ENCODE measurements around the gene CD1E.
"Not testable (repeated sequence)": the region's sequence is repeated elsewhere in the genome, so short reads cannot be mapped to it uniquely, and the experiment has no call there.

Gene CD1E

DNA sequence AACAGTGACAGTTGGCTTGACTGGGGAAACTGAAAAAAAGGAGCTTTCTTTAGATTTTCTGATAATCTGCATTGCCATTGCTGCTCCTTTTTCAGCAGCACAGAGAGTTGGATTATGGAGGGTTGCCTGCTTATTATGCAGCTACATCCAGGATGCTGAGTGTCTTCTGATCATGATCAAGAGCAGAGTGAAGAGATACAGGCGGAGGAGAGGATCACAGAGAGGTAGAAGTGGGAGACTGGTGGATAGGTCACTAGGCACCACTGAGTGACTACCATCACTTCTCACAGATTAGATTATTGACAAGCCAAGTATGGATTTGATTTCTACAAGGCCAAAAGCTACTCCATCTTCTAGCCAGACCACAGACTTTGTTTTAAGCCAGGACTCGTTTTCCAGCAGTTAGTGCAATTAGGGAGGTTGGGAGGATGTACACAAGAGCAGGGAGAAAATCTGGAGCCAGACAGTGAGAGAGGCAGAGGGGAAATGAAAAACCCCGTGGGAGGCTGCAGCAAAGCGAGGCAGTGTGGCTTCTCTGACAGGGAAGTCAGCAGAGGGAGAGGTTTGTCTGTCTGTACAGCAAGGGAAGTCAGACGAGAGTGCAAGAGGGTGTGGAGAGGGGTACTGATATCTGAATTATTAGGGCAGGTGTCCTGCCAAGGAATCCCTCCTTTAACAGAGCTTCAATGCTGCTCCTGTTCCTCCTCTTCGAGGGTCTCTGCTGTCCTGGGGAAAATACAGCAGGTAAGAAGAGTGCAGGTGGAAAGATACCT, at the start of gene CD1E:
Gene CD1E, plus strand, starts transcription at position 592 of the 773 bp plus-strand sequence. Its CDS starts 95 bp downstream, at position 687.
- no peak for DNase-seq (ENCODE audit: low spot score)

DNA sequence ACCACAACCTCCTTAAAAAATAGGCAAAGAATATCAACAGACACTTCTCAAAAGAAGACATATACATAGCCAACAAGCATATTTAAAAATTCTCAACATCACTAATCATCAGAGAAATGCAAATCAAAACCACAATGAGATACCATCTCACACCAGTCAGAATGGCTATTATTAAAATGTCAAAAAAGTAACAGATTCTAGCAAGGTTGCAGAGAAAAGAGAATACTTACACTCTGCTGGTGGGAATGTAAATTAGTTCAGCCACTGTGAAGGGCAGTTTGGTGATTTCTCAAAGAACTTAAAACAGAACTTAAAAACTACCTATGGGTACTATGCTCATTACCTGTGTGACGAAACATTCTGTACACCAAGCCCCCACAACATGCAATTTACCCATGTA, 43.1 kb upstream of the CD1E start:
- DNase-seq (ENCODE audit: low spot score), result no peak

DNA sequence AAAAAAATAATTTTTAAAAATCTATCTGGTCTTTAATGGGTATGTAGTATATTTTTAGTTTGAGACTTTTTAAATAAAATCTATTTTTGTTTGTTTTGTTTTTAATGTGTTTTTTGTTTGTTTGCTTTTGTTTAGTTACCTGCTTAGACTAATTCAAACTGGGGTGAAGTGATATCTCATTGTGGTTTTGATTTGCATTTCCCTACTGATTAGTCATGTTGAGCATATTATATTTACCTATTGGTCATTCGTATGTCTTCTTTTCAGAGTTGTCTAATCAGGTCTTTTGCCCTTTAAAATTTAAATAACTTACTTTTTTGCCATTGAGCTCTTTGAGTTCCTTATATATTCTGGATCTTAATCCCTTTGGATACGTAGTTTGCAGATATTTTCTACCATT, 42.6 kb upstream of the CD1E start:
- DNase-seq (ENCODE audit: low spot score), result no peak

DNA sequence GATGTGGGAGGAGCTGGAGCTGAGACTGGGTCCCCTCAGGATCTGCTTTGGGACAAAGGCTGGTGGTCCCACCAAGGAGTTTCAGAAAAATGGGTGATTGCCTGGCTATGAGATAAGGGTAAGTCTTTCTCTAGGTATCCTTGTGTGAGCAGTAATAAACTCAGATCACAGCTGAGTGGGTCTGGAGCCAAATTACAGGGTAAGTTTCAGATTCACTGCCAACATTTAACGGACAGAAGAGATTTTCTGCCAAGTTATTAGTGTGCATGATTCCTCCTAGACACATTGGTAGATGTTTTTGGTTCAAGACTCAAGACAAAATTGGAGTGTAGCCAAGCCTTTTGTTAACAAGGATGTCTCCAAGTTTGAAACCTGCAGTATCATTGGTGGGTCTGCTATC, 29.8 kb upstream of the CD1E start:
- no peak for DNase-seq (ENCODE audit: low spot score)

DNA sequence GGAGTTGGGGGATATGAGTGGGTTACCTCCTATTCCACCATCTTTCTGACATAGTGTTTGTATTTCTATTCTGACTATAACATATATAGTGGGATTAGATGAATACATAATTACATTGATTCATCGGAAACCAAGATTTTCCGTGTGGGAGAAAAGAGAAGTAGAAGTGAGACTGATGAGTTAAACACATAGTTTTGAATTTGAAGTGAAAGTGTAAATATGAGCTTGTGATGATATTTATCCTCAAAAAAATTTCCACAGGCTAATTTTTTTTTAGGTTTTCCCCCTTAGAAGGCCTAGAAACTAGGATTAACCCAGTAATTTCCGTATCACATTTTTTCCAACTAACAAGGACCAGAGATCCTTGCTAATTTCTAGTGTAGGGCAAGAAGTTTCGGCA, 29.3 kb upstream of the CD1E start:
- DNase-seq (ENCODE audit: low spot score), result no peak

DNA sequence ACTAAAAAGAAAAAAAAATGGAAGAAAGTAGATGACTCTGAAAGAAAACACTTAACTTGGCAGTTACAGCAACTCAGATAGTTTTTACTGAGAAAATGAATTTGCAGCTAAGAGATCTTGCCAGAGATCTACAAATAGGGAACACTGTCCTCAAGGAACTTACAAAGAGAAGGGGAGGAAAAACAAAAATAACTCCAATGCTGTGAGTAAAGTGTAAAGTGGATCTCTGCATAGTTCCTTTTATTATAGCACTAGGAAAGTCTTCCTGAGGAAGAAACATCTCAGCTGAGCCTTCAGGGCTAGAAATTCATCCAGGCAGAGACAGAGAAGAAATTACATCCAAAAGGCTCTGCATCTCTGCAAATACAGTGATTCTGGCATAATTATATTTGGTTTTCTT, 26.2 kb upstream of the CD1E start:
- DNase-seq (ENCODE audit: low spot score), result no peak

DNA sequence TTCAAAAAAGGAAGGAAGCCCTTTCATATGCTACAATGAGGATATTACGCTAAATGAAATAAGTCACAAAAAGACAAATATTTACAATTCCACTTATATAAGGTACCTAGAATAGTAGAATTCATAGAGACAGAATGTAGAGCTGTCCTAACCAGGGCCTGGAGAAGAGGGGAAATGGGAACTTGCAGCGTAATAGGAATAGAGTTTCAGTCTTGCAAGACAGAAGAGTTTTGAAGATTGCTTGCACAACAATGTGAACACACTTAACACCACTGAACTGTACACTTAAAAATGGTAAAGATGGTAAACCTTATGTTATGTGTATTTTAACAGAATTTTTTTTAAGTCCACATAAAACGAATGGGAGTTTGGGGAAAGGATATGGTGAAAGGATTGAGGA, 25.3 kb upstream of the CD1E start:
- DNase-seq (ENCODE audit: low spot score), result no peak

DNA sequence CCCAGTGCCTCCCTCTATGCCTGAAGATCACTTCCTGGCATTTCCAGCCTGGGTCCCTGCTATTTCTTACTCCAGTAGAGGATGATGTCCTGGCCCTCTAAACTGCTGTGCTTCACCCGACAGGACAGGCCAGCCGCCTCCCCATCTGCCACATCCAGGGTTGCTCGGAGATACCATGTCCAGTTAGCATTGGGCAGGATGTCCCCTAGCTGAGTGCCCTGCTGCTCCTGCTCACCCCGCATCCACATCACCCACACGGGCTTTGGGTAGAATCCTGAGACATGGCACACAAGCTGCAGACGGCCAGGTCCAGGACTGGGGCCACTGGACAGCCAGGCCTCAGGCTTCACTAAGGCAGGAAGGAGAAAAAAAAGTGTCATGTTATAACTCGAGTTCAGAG, 24.4 kb upstream of the CD1E start:
- no peak for DNase-seq (ENCODE audit: low spot score)

DNA sequence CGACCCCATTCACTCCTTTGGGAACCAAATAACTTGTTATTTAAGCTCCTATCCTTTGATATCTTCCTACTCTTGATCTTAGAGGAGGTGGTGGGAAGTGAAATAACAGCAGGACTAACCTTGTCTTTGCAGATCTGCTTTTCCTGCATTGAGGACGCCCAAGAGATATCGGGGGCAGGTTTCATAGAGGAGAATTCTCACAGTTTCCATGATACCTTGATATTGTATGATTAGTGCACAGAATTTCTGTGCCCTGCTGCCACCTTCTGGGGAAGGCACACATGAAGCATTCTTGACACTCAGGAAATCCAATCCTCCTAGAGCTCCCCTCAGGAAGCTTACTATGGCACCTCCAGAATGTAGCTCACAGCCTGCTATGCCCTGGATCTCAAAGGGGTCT, 24.0 kb upstream of the CD1E start:
- DNase-seq (ENCODE audit: low spot score), result no peak

DNA sequence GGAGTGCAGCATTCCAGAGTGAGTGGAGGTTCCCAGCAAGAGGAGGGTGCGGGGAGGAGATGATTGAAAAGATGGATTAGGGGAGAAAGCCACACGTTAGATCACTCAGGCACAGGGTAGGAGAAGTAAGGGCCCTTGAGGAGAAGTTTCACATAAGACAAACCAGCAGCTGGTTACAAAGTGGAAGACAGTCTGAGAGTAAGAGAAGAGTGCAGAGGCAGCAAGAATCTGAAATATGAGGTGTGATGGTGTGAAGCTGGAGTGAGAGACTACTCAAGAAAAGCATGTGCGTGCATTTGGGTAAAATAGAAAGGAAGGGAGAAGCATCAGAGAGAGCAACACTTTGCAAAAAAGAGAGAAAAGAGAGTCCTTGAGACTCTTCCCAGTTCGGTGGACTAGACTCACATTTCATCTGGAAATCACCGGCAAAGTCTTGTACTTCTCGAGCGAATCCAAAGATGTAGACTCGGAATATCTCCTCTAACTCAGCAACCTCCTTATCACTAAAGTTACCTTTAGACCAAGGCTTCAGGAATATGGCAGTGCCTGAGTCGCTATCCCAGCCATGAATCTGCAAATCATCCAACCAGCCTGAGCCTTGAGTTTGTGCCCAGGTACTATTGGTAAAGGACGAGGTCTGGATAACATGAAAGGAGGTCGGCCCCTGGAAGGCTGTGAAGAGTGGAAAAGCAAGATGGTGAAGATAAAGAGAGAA, 23.1 kb upstream of the CD1E start:
- DNase-seq (ENCODE audit: low spot score), result no peak

DNA sequence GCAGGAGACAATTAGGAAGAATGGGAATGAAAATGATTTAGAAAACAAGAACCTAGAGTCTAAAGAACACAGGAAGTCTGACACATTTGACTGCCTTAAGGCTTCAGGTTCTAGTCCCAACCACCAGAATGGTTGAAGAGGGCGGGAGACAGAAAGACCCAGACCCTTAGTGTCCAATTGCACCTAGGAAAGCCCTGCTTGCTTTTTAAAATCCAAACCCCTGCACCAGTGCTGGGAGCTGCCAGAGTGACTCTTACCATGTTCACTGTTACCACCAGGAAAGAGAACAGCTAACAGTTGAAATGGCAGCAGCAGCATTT, 22.6 kb upstream of the CD1E start:
- DNase-seq (ENCODE audit: low spot score), result no peak

DNA sequence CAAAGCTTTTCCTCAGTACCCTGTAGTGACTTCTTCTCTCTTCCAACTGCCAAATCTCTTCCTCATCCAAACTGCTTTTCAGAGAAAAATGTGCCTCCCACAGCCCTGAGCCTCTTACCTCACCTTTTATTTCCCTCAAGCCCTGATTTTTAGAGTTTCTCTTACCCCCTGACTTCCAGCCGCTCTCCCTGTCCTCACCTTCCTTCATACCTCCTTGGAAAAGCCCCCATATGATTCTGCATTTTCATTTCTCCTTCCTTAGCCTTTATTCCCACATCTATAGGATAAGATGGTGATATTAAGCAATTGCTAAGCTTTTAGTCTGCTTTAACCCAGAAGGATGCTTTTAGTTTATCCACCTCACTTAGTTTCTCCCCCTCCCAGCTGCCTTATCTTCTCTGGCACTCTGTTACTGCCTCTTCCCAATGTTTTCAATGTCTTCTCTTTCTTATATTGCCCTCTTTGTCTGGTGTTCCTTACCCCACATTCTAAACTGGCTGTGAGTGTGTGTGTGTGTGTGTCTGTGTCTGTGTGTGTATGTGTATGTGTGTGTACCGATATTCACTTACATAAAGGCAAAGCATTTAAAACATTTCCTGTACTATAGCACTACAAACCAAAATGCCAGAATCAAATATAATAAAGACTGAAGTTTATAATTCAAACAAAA, 22.1 kb upstream of the CD1E start, which contains the start of gene CD1B:
Gene CD1B, minus strand, starts transcription at position 51 of the 670 bp plus-strand sequence. CDS start 108 bp downstream, outside the sequence.
- no peak for DNase-seq (ENCODE audit: low spot score)

DNA sequence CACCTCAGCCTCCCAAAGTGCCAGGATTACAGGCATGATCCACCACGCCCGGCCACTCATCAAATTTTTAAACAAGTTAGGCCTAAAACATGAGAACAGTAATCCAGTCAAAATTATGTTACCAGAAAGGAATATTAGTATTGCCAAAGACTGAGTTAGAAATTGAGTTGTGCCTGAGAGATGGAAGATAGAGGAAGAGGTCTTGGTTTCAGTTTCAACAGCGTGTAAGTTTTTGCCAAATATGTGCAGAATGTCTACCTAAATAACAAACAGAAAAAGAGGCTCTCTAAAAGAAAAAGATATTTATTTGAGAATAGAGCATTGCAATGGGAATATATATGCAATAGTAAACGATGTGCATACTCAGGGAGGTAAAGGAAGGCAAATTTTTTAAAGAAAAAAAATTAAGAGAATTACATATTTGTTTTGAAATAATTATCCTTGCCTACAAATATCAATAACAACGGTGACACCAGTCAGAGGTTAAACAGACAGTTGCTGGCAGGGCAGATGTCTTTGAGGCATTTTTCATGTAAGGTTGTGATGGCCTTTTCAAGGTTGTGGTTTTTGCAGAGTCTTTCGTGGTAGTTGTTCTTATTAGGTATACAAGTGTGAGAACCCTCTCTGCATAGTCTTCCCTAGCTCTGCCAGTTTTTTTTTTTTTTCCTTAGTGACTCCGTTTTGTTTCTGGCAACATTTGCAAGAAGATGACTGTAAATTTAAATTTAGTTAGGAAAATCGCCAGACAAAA, 20.1 kb upstream of the CD1E start:
- no peak for DNase-seq (ENCODE audit: low spot score)

DNA sequence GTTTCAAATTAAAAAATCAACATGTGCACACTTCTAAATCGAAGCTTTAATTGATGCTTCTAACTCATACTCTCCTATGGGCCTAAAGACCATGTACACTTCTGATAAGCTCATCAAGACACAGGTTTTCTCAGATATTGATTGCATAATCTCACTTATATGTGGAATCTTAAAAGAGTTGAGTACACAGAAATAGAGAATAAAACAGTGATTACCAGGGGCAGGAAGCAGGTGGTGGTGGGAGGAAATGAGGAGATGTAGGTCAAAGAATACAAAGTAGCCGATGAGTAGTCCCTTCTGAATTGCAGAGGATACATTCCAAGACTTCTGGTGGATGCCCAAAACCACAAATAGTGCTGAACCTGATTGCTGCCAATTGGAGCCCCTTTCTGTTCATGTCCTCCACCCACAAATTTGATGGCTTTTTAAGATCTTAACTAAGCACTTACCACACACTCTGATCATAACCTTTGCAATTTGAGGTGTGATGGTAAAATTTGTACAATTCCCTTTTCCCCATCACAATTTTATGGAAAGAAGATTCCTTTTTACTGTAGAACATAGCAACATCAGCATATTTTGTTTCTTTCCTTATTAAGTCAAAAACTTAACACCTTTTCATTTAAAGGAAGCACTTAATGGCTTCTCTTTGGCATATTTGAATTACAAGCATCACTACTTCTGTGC, 19.0 kb upstream of the CD1E start:
- no peak for DNase-seq (ENCODE audit: low spot score)

DNA sequence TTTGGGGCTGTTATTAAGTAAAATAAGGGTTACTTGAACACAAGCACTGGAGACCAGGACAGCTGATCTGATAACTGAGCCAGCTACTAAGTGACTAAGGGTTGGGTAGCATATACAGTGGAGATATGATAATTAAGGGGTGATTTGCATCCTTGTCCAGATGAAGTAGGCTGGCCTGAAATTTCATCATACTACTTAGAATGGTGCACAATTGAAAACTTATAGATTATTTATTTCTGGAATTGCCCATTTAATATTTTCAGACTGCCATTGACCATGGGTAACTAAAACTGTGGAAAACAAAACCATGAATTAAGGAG, 18.5 kb upstream of the CD1E start:
- no peak for DNase-seq (ENCODE audit: low spot score)

DNA sequence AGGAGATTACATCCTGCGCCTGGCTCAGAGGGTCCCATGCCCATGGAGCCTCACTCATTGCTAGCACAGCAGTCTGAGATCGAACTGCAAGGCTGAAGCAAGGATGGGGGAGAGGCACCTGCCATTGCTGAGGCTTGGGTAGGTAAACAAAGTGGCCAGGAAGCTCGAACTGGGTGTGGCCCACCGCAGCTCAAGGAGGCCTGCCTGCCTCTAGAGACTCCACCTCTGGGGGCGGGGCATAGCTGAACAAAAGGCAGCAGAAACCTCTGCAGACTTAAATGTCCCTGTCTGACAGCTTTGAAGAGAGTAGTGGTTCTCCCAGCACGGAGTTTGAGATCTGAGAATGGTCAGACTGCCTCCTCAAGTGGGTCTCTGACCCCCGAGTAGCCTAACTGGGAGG, 17.3 kb upstream of the CD1E start:
- DNase-seq (ENCODE audit: low spot score), result not testable (repeated sequence)

DNA sequence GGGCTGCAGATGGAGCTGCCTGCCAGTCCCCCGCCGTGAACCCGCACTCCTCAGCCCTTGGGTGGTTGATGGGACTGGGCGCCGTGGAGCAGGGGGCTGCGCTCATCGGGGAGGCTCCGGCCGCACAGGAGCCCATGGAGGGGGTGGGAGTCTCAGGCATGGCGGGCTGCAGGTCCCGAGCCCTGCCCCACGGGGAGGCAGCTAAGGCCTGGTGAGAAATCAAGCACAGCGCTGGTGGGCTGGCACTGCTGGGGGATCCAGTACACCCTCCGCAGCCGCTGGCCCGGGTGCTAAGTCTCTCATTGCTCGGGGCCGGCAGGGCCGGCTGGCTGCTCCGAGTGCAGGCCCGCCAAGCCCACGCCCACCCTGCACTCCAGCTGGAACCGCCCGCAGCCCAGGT, 4.7 kb upstream of the CD1E start:
- not testable (repeated sequence) for DNase-seq (ENCODE audit: low spot score)

DNA sequence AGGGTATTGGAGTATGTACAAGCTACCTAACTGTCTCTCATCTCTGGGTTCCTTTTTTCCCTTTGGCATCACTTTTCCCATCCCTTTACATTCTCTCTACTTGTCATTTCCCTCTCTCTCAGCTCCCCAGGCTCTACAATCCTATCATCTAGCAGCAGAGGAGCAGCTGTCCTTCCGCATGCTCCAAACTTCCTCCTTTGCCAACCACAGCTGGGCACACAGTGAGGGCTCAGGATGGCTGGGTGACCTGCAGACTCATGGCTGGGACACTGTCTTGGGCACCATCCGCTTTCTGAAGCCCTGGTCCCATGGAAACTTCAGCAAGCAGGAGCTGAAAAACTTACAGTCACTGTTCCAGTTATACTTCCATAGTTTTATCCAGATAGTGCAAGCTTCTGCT, 561 bp downstream of the CD1E start:
- DNase-seq (ENCODE audit: low spot score), result no peak

DNA sequence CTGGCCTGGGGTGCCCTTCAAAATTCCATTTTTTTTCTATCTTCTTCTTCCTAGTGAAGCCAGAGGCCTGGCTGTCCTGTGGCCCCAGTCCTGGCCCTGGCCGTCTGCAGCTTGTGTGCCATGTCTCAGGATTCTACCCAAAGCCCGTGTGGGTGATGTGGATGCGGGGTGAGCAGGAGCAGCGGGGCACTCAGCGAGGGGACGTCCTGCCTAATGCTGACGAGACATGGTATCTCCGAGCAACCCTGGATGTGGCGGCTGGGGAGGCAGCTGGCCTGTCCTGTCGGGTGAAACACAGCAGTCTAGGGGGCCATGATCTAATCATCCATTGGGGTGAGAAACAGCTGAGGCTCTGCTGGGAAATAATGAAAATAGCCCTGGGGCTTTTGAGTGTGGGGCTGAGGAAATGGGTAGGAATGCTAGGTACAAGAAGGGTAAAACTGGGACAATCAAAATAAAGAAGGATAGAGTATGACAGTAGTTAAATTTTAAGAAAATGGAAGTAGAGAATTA, 2.1 kb downstream of the CD1E start:
- DNase-seq (ENCODE audit: low spot score), result no peak

DNA sequence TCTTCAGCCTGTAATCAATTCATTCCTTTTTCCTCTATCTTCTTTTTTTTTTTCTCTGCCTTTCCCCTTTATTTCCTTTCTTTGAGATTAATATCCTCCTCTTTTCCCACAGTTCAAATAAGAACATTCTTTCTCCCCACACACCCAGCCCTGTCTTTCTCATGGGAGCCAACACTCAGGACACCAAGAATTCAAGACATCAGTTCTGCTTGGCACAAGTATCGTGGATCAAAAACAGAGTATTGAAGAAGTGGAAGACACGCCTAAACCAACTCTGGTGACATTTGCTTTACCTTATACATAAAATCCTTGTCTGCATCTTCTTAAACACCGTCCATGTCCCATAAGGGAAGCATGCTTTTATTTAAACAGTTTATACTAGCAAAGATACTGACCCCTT, 2.9 kb downstream of the CD1E start:
- no peak for DNase-seq (ENCODE audit: low spot score)

DNA sequence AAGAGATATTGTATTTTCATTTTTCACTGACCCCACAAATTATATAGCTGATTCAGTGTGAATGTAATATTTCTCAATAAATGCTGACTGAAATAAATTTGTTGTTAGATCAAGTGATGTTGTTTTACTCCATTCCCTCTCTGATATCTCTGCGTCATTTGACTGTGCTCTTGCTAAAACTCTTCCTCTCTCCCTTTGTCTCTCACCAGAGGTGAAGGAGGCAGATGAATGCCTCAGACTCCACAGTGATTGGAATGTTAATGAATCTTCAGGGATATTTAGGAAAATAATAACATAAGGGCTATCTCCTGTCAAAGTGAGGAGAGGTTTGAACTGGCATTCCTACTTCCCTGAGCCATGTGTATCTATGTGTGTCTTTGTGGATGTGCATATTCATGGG, 3.7 kb downstream of the CD1E start:
- DNase-seq (ENCODE audit: low spot score), result no peak

DNA sequence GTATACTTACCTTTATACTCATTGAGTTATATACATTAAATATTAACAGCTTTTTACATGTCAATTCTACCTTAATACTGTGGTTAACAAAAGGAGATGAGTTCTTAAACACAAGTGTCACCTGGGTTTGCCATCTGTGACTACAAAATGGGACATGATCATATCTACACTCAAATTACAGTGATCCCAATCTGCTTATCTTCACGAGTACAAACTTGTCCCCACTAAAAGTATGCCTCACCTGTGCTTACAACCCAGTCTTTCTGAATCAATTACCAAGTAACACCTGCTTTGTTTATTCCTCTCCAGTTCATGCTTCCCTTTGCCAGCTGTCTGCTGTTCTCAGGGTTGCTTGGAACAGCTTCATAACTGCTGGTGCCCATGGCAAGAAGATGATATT, 8.8 kb downstream of the CD1E start:
- no peak for DNase-seq (ENCODE audit: low spot score)

Data from pons (tissue), 1 donor.